K562 (cell line): Measurements from ENCODE around the gene PGBD4. TPM values are rescaled to one million over a fixed set of nuclear protein-coding genes. Genes with fewer than 3 reads are reported as not detected.
"Not testable (repeated sequence)": the region's sequence is repeated elsewhere in the genome, so short reads cannot be mapped to it uniquely, and the experiment has no call there.

Experiments used
- ATAC-seq: fragments of 200-7000 bp; cut with Tn5 transposase; 3 replicates; pipeline ENCODE4 v1.9.1; 2020; ENCODE audit warnings: moderate library complexity
- BruUV-seq: library from RNA; stranded (reverse); fragments of 400-500 nt; replicated peaks from 2 replicates; lab custom pipeline; 2021; lab: Mats Ljungman, UMichigan
- CTCF ChIA-PET: fragments of 300-600 bp; formaldehyde crosslinking; extraction: SDS; loops from one replicate; lab custom pipeline; 2021; ENCODE audit warnings: low intra/inter-chr PET ratio; lab: Yijun Ruan, JAX
- POLR2A ChIA-PET: fragments of 300-600, 350-650 bp; sonication (Branson Sonifier 250); formaldehyde crosslinking; extraction: SDS; loops from one replicate; lab custom pipeline; 2021; ENCODE audit warnings: antibody characterized with exemption, inconsistent platforms; lab: Yijun Ruan, JAX
- DNase-seq, 4 experiments: peaks; one replicate each; pipeline versions ENCODE4 v3.0.0 to v3.0.0-alpha.2; 2011 to 2018; ENCODE audit warnings: low spot score in 3 of 4, mixed read lengths in 3 of 4; ENCODE audit errors: extremely low read depth in 1 of 4
- FAIRE-seq: peaks from 2 replicates; lab custom pipeline; 2011; peaks lifted over from hg19 to GRCh38; lab: Jason Lieb, UNC
- H2AFZ ChIP-seq: 2 replicates; pipeline ENCODE4 v1.6.0; 2011; ENCODE audit warnings: low read depth, low read length, control low read depth, inconsistent platforms
- H3K27ac ChIP-seq: fragments of 200-600 bp; 3 replicates; pipeline ENCODE4 v1.8.0; 2011; ENCODE audit warnings: low read depth, mild to moderate bottlenecking, control low read depth, inconsistent platforms, low read length, moderate library complexity, mixed read lengths; ENCODE audit errors: extremely low read depth
- H3K27me3 ChIP-seq, 2 experiments: fragments of 300-600 bp in 1 of 2; 2 replicates in 1 of 2; 3 replicates in 1 of 2; pipeline versions ENCODE4 v1.6.0 to v1.8.0; 2011; ENCODE audit warnings: inconsistent platforms in 2 of 2, low read length in 2 of 2, mild to moderate bottlenecking in 1 of 2, mixed read lengths in 1 of 2, moderate library complexity in 1 of 2; ENCODE audit not compliant: control insufficient read depth in 2 of 2, insufficient read depth in 2 of 2
- H3K36me3 ChIP-seq: fragments of 300-600 bp; 3 replicates; pipeline ENCODE4 v1.8.0; 2011; ENCODE audit warnings: mild to moderate bottlenecking, low read length, inconsistent platforms; ENCODE audit not compliant: control insufficient read depth, insufficient read depth
- H3K4me1 ChIP-seq, 2 experiments: fragments of 200-600 bp in 1 of 2; replicated peaks in 1 of 2; 2 replicates in 1 of 2; 3 replicates in 1 of 2; pipeline versions ENCODE4 v1.5.1 to v1.8.0; 2011; ENCODE audit warnings: inconsistent platforms in 2 of 2, low read length in 2 of 2, mild to moderate bottlenecking in 1 of 2, mixed read lengths in 1 of 2, moderate library complexity in 1 of 2; ENCODE audit not compliant: control insufficient read depth in 2 of 2, insufficient read depth in 2 of 2
- H3K4me2 ChIP-seq: 2 replicates; pipeline ENCODE4 v1.6.1; 2011; ENCODE audit warnings: low read length, control low read depth, inconsistent platforms, mixed read lengths; ENCODE audit not compliant: insufficient read depth
- H3K4me3 ChIP-seq: fragments of 200-600 bp; sonication (generic), shearing (Covaris generic); 2 replicates; pipeline ENCODE4 v1.5.1; 2016; ENCODE audit warnings: control low read depth, inconsistent platforms
- H3K79me2 ChIP-seq: fragments of 200-600 bp; 3 replicates; pipeline ENCODE4 v1.8.0; 2011; ENCODE audit warnings: low read length, inconsistent platforms; ENCODE audit not compliant: control insufficient read depth, insufficient read depth
- H3K9ac ChIP-seq, 2 experiments: 2 replicates each; pipeline versions ENCODE4 v1.6.0 to v1.6.1; 2011; ENCODE audit warnings: low read depth in 2 of 2, low read length in 2 of 2, control low read depth in 1 of 2, inconsistent platforms in 1 of 2, mild to moderate bottlenecking in 1 of 2, mixed read lengths in 1 of 2; ENCODE audit not compliant: insufficient read depth in 1 of 2
- H3K9me1 ChIP-seq: one replicate; pipeline ENCODE4 v1.6.0; 2011; ENCODE audit warnings: inconsistent platforms, mild to moderate bottlenecking, low read length, moderate library complexity; ENCODE audit not compliant: control insufficient read depth, insufficient read depth
- H3K9me3 ChIP-seq: replicated peaks from 2 replicates; pipeline ENCODE4 v1.5.1; 2011; ENCODE audit warnings: low read depth, low read length, inconsistent platforms; ENCODE audit not compliant: control insufficient read depth, insufficient read depth
- H4K20me1 ChIP-seq: replicated peaks from 2 replicates; pipeline ENCODE4 v1.6.1; 2011; ENCODE audit warnings: low read length, inconsistent platforms, mixed read lengths; ENCODE audit not compliant: control insufficient read depth, insufficient read depth
- KDM4B ChIP-seq, 2 experiments: fragments of 450-650 bp in 1 of 2; sonication (generic) in 1 of 2; IDR thresholded peaks; 2 replicates each; pipeline ENCODE4 v1.6.1; 2016 to 2017; ENCODE audit warnings: borderline replicate concordance in 2 of 2, antibody characterized with exemption in 1 of 2, low read depth in 1 of 2, mild to moderate bottlenecking in 1 of 2
- ZZZ3 ChIP-seq: fragments of 450-650 bp; IDR thresholded peaks from 2 replicates; pipeline ENCODE4 v1.6.1; 2016; ENCODE audit warnings: antibody characterized with exemption, mild to moderate bottlenecking, moderate library complexity
- WGBS: fragments of 100-300 bp; shearing (Covaris generic); methylation state at CpG from one replicate; pipeline ENCODE4 v1.1.6; 2016; ENCODE audit warnings: low coverage, mixed read lengths; ENCODE audit not compliant: insufficient coverage; ENCODE audit errors: missing lambda C conversion rate; 5-methylcytosine and 5-hydroxymethylcytosine counted together
- in situ Hi-C: fragments of 300-500 bp; cut with MboI; formaldehyde crosslinking; loops from 4 replicates; pipeline ENCODE4 v1.15.0; 2018; ENCODE audit warnings: inconsistent platforms, mixed read lengths
- intact Hi-C: fragments of 100-400 bp; cut with micrococcal nuclease; formaldehyde crosslinking; loops from 2 replicates; pipeline ENCODE4 v1.14.2; 2022
- polyA plus RNA-seq, 8 experiments: library from polyadenylated mRNA; depleted of rRNA in 4 of 8; stranded (reverse) in 5 of 8; unstranded in 3 of 8; fragments of >200 nt; fragmentation: Nextera tagmentation in 2 of 8; fragmentation: Illumina TruSeq in 1 of 8; extraction: Ambion mirVana in 2 of 8; extraction: Trizol in 1 of 8; gene quantifications; 2 replicates each; pipeline versions ENCODE4 v1.2.1 to v1.2.3, GENCODE V29; 2011 to 2014; ENCODE audit warnings: inconsistent platforms in 1 of 8, missing spikeins in 1 of 8
- total RNA-seq, 7 experiments: library from RNA; depleted of rRNA in 6 of 7; stranded (reverse); fragments of >200 nt in 6 of 7; fragmentation: Illumina TruSeq in 2 of 7; extraction: Trizol in 2 of 7; gene quantifications; 2 replicates each; pipeline versions ENCODE4 v1.2.1 to v1.2.3, GENCODE V29; 2011 to 2021; ENCODE audit warnings: low replicate concordance in 1 of 7

PGBD4 gene
- total and polyA plus RNA-seq, 9 of the 15 experiments (the other 6 are each of a cell fraction or from before 2014, with no cell fraction given): 2.1 to 4.9 (median 2.7) TPM

DNA sequence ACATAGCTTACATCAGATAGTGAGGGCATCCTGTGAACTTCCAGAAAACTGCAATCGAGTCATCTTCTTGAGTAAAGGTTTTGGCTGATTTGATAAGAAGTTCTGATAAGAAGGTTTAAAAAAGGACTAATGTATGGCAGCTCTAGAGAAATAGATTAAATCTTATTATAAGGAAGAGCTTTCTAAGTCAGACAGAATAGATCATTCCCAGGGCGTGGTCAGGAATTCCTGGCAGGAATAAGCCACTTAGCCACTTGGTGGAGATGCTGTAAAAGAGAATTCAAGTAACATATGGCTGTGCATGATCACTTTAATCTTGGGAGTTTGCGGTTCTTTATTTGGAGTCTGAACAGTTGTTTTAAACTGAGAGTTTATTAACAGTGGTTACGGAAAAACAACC is 17.4 kb downstream of the PGBD4 start:
- no peak overlapping the region for H3K4me2 ChIP-seq
- intact Hi-C loops (no loop called here), in situ Hi-C loops (no loop called here)
- no peak overlapping the region for H2AFZ ChIP-seq
- BruUV-seq: no TSS peak
- no peaks in the 10 kb centered on the region for H3K9me3 ChIP-seq
- H3K27me3 ChIP-seq: no peaks in the 10 kb centered on the region
- ChIA-PET CTCF (no interaction called here), POLR2A (interaction anchor here (0.7 to 1.5 kb wide), 2 partner anchors 10 to 18 kb away, joined by 4 to 7 read pairs; partner anchors contain the start of genes EMC7 and PGBD4)
- FAIRE-seq (no peak), ATAC-seq (no peak), DNase-seq (no peak)
- H4K20me1 ChIP-seq: no peaks in the 10 kb centered on the region
- no peak for TF ChIP-seq KDM4B (IDR thresholded peaks at IDR 0.05; ENCODE audit: borderline replicate concordance in 2 of 2, low read depth in 1 of 2)
- TF ChIP-seq ZZZ3: no peak
- H3K4me3 ChIP-seq: no peak overlapping the region
- H3K27ac ChIP-seq: no peak overlapping the region
- no peaks in the 10 kb centered on the region for H3K79me2 ChIP-seq
- H3K9me1 ChIP-seq: no peaks in the 10 kb centered on the region
- H3K4me1 ChIP-seq: no peaks in the 10 kb centered on the region
- no peak overlapping the region for H3K9ac ChIP-seq
- WGBS: 52% methylated on average over 4 of the region's 4 CpGs
- H3K36me3 ChIP-seq: no peaks in the 10 kb centered on the region

- H3K4me1 ChIP-seq, in situ Hi-C loops, H3K9me1 ChIP-seq, BruUV-seq, H4K20me1 ChIP-seq, H3K79me2 ChIP-seq, H2AFZ ChIP-seq, H3K4me2 ChIP-seq, CTCF ChIA-PET, H3K9ac ChIP-seq, DNase-seq, ATAC-seq, intact Hi-C loops, H3K27me3 ChIP-seq, H3K27ac ChIP-seq, H3K36me3 ChIP-seq, H3K4me3 ChIP-seq, FAIRE-seq, H3K9me3 ChIP-seq: not testable (repeated sequence)
- WGBS: 11% methylated on average over 2 of the region's 2 CpGs
- POLR2A ChIA-PET: interaction anchor here (1.1 kb wide), 1 partner anchor 10 kb away, joined by 5 read pairs; no protein-coding TSS in a partner anchor
Observed at GRCh38 chr15:34120420-34120819, 18.5 kb downstream of the PGBD4 start.

DNA sequence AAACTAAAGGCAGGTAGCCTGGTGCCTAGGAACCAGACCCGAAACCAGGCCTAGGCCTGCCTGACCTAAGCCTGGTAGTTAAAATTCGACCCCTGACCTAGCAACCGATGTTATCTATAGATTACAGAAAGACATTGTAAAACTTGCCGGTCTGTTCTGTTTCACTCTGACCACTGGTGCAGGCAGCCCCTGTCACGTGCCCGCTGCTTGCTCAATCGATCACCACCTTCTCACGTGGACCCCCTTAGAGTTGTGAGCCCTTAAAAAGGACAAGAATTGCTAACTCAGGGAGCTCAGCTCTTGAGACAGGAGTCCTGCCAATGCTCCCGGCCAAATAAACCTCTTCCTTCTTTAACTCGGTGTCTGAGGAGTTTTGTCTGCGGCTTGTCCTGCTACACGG is 19.9 kb downstream of the PGBD4 start:
- CTCF ChIA-PET, in situ Hi-C loops, H4K20me1 ChIP-seq, DNase-seq, H3K4me1 ChIP-seq, FAIRE-seq, H3K9me3 ChIP-seq, H3K9me1 ChIP-seq, H3K36me3 ChIP-seq, intact Hi-C loops, POLR2A ChIA-PET, H3K27me3 ChIP-seq, BruUV-seq, H3K27ac ChIP-seq, H3K4me3 ChIP-seq, H2AFZ ChIP-seq, H3K9ac ChIP-seq, ATAC-seq, H3K4me2 ChIP-seq, H3K79me2 ChIP-seq: not testable (repeated sequence)
- 70% methylated on average over 11 of the region's 12 CpGs for WGBS
